ENCODE results near the gene PMEPA1.

DNA sequence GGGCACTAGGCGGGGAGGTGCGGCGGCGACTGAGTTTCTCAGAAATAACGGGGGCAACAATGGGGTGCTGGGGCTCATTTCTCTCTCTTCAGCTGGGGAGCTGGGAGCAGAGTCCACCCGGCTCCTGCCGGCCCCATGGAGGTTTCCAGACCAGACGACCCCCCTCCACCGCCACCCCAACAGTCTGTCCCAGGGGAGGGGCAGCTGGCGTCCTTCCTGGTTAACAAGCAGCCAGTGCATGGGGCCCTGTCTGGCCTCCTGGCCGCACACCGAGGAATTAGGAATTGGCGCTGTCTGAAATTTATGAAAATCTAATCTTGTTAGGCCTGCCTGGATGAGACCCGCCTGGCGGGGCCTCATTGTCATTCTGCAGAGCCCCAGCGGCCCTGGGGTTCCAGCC lies 42.4 kb downstream of the PMEPA1 start:
- TF ChIP-seq, protein P1, sequence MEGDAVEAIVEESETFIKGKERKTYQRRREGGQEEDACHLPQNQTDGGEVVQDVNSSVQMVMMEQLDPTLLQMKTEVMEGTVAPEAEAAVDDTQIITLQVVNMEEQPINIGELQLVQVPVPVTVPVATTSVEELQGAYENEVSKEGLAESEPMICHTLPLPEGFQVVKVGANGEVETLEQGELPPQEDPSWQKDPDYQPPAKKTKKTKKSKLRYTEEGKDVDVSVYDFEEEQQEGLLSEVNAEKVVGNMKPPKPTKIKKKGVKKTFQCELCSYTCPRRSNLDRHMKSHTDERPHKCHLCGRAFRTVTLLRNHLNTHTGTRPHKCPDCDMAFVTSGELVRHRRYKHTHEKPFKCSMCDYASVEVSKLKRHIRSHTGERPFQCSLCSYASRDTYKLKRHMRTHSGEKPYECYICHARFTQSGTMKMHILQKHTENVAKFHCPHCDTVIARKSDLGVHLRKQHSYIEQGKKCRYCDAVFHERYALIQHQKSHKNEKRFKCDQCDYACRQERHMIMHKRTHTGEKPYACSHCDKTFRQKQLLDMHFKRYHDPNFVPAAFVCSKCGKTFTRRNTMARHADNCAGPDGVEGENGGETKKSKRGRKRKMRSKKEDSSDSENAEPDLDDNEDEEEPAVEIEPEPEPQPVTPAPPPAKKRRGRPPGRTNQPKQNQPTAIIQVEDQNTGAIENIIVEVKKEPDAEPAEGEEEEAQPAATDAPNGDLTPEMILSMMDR (IDR thresholded peaks at IDR 0.05; ENCODE audit: extremely low read depth in 1 of 2, insufficient read depth in 1 of 2, low read depth in 1 of 2, low read length in 2 of 2) = no peak
- TF ChIP-seq EZH2 (IDR thresholded peaks at IDR 0.05; ENCODE audit: borderline replicate concordance, low read depth, low read length, severe bottlenecking) = no peak
- no peak for TF ChIP-seq POLR2AphosphoS5 (IDR thresholded peaks at IDR 0.05; ENCODE audit: insufficient read depth, low read depth, low read length)
- no peak for TF ChIP-seq MYC (IDR thresholded peaks at IDR 0.05; ENCODE audit: low read depth, low read length)
- no peak for TF ChIP-seq GATA2 (IDR thresholded peaks at IDR 0.05; ENCODE audit: insufficient read depth, insufficient read length, low read depth, low read length)
- TF ChIP-seq POLR2A (IDR thresholded peaks at IDR 0.05; ENCODE audit: low read depth, low read length) = no peak
- TF ChIP-seq, protein P2, sequence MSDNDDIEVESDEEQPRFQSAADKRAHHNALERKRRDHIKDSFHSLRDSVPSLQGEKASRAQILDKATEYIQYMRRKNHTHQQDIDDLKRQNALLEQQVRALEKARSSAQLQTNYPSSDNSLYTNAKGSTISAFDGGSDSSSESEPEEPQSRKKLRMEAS (IDR thresholded peaks at IDR 0.05; ENCODE audit: insufficient read depth, insufficient read length) = no peak

Data from endothelial cell of umbilical vein (primary cell).